Fibroblast of mammary gland (primary cell): Measurements from ENCODE around the gene CDHR4.
"Not testable (repeated sequence)": the region's sequence is repeated elsewhere in the genome, so short reads cannot be mapped to it uniquely, and the experiment has no call there.

Experiments
- DNase-seq: peaks from one replicate; pipeline ENCODE4 v3.0.0-alpha.2; 2010; ENCODE audit warnings: low read depth
- H3K4me3 ChIP-seq: 2 replicates; pipeline ENCODE4 v1.5.1; 2011; ENCODE audit warnings: low read depth, mild to moderate bottlenecking, low read length, moderate library complexity; ENCODE audit not compliant: control insufficient read depth
- TF ChIP-seq, protein P1 (sequence below): conservative IDR thresholded peaks from 2 replicates; pipeline ENCODE4 v1.5.1; 2011; ENCODE audit warnings: low read depth, low read length, inconsistent platforms; ENCODE audit not compliant: control insufficient read depth, insufficient read depth

Gene CDHR4

DNA sequence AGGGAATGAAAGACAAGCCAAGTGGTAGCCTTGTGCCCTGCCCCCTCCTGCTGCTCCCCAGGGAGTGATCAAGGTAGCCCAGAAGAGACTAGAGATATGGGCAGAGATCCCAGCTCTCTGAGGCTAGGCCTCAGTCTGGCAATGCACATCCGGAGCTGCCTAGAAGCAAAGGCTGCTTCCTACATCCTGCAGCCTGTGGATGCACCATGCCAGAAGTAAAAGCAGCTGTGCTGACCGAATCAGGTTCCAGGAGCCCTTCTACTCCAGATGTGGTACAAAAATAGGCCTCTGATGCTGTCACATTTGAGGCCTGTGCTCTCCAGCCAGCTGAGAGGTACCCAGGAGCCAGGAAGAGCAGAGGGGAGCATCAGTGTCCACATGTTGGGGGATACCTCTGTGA lies 40.7 kb upstream of the CDHR4 start:
- DNase-seq: no peak
- TF ChIP-seq, protein P1, sequence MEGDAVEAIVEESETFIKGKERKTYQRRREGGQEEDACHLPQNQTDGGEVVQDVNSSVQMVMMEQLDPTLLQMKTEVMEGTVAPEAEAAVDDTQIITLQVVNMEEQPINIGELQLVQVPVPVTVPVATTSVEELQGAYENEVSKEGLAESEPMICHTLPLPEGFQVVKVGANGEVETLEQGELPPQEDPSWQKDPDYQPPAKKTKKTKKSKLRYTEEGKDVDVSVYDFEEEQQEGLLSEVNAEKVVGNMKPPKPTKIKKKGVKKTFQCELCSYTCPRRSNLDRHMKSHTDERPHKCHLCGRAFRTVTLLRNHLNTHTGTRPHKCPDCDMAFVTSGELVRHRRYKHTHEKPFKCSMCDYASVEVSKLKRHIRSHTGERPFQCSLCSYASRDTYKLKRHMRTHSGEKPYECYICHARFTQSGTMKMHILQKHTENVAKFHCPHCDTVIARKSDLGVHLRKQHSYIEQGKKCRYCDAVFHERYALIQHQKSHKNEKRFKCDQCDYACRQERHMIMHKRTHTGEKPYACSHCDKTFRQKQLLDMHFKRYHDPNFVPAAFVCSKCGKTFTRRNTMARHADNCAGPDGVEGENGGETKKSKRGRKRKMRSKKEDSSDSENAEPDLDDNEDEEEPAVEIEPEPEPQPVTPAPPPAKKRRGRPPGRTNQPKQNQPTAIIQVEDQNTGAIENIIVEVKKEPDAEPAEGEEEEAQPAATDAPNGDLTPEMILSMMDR: no peak
- H3K4me3 ChIP-seq: no peak overlapping the region

DNA sequence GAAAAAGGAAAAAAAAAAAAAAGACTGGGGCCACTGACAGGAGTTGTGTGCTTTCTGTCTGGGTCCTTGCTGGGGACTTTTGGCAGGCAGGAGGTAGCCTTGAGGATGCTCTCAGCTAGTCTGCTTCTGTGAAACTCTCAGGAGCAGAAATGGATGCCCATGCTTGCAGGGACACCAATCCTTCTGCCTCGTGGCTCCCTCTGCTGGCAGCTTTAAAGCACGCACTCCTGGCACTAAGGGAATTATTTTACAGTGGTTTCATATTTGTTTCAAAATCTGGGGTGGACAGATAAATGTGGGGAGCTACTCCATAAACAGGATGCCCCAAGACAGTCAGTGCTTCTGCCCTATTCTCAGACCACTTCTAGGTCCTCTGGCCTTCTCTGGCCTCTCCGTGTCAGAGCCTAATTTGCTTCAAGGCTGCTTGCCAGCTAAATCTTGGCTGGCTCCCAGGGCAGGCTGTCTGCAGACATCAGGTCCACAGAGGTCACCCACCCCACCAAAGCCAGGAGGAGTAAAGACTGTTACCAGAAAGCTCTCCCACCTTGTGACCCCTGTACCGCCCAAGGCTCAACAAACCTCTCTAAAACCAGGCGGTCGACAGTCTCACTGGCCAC lies 39.6 kb upstream of the CDHR4 start:
- TF ChIP-seq, protein P1: peak; percentile 95
- peak; percentile 78 for DNase-seq
- H3K4me3 ChIP-seq: no peak overlapping the region

DNA sequence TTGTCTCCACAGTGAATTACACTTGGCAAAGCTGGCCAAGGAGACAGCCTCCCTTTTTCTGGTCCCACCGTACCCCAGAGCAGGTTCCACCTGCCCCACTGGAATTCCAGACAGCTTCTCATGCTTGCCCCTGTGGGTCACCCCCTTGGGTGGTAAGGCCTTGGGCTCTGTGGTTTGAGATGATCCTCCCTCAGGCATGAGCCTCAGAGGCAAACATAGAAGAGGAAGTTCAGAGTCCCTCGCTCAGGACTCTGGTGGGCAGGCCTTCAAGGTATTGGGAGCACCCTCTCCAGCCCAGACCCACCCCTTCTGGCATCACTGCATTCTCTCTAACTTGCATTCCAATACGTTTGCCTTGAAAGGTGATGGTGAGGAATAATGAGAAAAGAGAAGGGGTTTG lies 31.7 kb upstream of the CDHR4 start:
- DNase-seq: no peak
- H3K4me3 ChIP-seq: no peak overlapping the region
- TF ChIP-seq, protein P1: no peak

DNA sequence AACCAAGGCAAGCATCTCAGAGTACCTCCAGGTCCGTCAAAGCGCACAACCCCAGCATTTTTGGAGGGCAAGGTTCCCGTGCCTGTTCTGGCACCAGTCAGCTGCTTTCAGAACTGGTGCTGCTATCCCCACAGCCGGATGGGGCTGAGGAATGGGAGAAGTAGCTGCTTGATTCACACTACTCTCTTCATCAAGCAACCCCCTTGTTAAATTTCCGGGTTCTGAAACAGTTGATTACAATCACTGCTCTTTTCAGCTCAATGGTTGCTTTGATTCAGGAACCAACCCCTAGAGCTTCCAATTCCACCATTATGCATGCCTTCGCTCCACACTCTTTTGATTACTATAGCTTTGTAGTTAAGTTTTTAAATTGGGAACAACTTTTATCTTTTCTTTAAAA lies 26.3 kb upstream of the CDHR4 start:
- no peak for DNase-seq
- no peak overlapping the region for H3K4me3 ChIP-seq
- TF ChIP-seq, protein P1: no peak

DNA sequence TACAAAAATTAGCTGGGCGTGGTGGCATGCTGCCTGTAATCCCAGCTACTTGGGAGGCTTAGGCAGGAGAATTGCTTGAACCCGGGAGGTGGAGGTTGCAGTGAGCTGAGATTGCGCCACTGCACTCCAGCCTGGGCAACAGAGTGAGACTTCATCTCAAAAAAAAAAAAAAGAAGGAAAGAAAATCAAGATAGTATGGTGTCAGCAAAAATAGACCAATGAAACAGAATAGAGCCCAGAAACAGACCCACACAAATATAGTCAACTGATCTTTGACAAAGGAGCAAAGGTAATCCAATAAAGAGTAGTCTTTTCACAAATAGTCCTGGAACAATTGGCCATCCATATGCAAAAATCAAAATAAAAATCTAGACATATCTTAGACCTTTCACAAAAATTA lies 23.5 kb upstream of the CDHR4 start:
- H3K4me3 ChIP-seq, DNase-seq: not testable (repeated sequence)

DNA sequence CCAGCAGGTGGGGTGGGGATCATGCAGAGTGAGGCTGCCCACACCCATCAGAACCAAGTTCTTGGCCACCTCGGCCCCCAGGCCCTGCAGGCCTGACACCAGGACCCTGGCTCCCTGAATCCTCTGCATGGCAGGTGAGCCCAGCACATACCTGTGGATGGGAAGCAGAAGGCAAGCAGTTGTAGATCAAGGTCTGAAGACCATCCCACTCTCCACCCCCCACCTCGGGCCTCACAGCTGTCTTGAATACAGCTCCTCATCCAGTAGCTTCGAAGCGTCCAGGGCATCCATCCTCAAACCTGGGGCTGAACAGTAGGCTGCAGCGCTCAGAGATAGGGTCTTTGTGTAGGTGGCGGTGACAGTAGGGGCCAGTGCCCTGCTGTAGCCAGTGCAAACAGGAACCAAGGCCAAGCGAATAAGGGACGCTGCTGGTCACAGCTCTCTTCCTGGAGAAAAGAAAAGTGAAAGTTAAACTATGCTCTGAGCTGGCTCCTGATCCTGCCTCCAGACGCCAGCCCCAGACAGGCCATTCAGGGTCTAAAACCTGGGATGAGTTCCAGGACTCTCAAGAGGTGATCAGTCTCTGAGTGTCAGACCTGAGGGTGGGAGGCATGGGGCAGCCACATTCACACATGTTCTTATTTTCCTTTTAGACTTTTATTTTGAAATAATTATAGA lies 14.0 kb upstream of the CDHR4 start, which contains the start of gene UBA7:
TSS of gene UBA7 (minus strand) at position 457 of the 678 bp plus-strand sequence. CDS start at position 291, 166 bp downstream.
- DNase-seq: peak; percentile 90

DNA sequence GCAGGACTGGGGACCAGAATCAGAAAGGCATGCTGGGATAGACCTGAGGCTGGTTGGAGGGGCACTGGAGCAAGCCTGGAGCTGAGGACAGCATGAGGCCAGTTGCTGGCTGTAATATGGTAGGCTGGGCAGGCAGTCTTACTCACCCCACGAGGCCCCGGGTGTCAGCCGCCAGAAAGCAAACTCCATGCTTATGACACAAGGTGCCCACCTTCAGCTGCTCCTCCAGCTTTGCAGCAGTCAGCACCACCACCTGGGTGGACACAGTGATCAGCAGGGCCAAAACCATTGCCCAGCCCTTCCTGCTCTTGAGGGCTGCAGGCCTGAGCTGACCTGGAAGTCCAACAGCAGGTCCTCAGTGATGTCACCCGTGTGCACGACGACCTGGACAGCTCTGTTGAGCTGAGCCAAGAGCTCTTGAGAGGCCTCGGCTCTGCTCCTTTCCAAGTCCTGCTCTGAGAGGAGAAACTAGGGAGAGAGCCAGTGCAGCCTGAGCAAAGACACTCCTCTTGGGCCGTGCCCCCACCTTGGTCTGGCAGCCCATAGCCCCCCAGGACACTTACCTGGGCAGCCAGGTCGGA lies 13.3 kb upstream of the CDHR4 start:
- TF ChIP-seq, protein P1: no peak
- peak; percentile 6 for DNase-seq
- peak overlapping the region; percentile 61 for H3K4me3 ChIP-seq

More for the DNA sequence above, 14.0 kb upstream of the CDHR4 start, which contains the start of gene UBA7:
- TF ChIP-seq, protein P1: no peak
- H3K4me3 ChIP-seq: peak within 1 kb of the TSS; percentile 61
